Natural killer cell treated with Interleukin-12 subunit alpha and Interleukin-12 subunit beta and Interleukin-15 and Interleukin-18, amount 100 ng/mL, for 72 hours (primary cell): Measurements from ENCODE around the gene AGAP1. TPM values are rescaled to one million over a fixed set of nuclear protein-coding genes. Genes with fewer than 3 reads are reported as not detected.

Experiments used
- ATAC-seq, 2 donors: fragments of 150-1000 bp; cut with Tn5 transposase in 1 of 2; sonication (Bioruptor Pico), chemical (Tn5 transposase) in 1 of 2; 2 replicates each; pipeline ENCODE4 v1.10.0; 2021
- DNase-seq: peaks from one replicate; pipeline ENCODE4 v3.0.0; 2022; ENCODE audit warnings: low spot score
- H3K27ac Mint-ChIP-seq, 2 donors: 1 replicate in 1 of 2; 2 replicates in 1 of 2; pipeline ENCODE4 v1.8.0; 2022; ENCODE audit warnings: mixed read lengths in 2 of 2, mild to moderate bottlenecking in 1 of 2, moderate library complexity in 1 of 2
- H3K27me3 Mint-ChIP-seq, 2 donors: 1 replicate in 1 of 2; 2 replicates in 1 of 2; pipeline ENCODE4 v1.8.0; 2022; ENCODE audit warnings: mixed read lengths in 2 of 2
- H3K36me3 Mint-ChIP-seq: one replicate; pipeline ENCODE4 v1.8.0; 2022; ENCODE audit warnings: mixed read lengths
- H3K4me1 Mint-ChIP-seq, 2 donors: 1 replicate in 1 of 2; 2 replicates in 1 of 2; pipeline ENCODE4 v1.8.0; 2022; ENCODE audit warnings: low read depth in 2 of 2, mixed read lengths in 2 of 2, mild to moderate bottlenecking in 1 of 2
- H3K4me3 Mint-ChIP-seq: one replicate; pipeline ENCODE4 v1.8.0; 2022; ENCODE audit warnings: mixed read lengths
- H3K9me3 Mint-ChIP-seq: 2 replicates; pipeline ENCODE4 v1.8.0; 2022; ENCODE audit warnings: mixed read lengths
- total RNA-seq, 2 donors: library from RNA; stranded (reverse); gene quantifications; one replicate each; pipeline ENCODE4 v1.2.3, GENCODE V29; 2022

The AGAP1 gene
- total RNA-seq, 2 donors from 2014 or later: 5.2 to 7.4 TPM

- ATAC-seq (no peak), DNase-seq (no peak)
- Mint-ChIP-seq H3K4me3 (no peak overlapping the region), H3K27ac (no peak overlapping the region), H3K4me1 (no peaks in the 10 kb centered on the region), H3K27me3 (peaks cover 0 to 4% of the 10 kb centered on the region in 2 donors), H3K36me3 (no peaks in the 10 kb centered on the region), H3K9me3 (no peaks in the 10 kb centered on the region)
Observed at GRCh38 chr2:235901243-235901642, 407.4 kb downstream of the AGAP1 start.

- DNase-seq: no peak
- Mint-ChIP-seq H3K36me3 (no peaks in the 10 kb centered on the region), H3K27ac (no peak overlapping the region), H3K4me1 (no peaks in the 10 kb centered on the region), H3K27me3 (peaks cover 0 to 6% of the 10 kb centered on the region in 2 donors), H3K9me3 (no peaks in the 10 kb centered on the region), H3K4me3 (no peak overlapping the region)
- ATAC-seq: no peak
Observed at GRCh38 chr2:235903782-235904584, 410.1 kb downstream of the AGAP1 start.

- no peaks in the 10 kb centered on the region for H3K9me3 Mint-ChIP-seq
- DNase-seq (no peak), ATAC-seq (no peak)
- H3K36me3 Mint-ChIP-seq: no peaks in the 10 kb centered on the region
- no peak overlapping the region for H3K27ac Mint-ChIP-seq
- peaks cover 0 to 6% of the 10 kb centered on the region in 2 donors for H3K27me3 Mint-ChIP-seq
- H3K4me1 Mint-ChIP-seq: no peaks in the 10 kb centered on the region
- H3K4me3 Mint-ChIP-seq: no peak overlapping the region
Observed at GRCh38 chr2:235904585-235904931, 410.7 kb downstream of the AGAP1 start.

GRCh38 chr2:235908826-235909225 lies 415.0 kb downstream of the AGAP1 start:
- Mint-ChIP-seq H3K27me3 (peaks cover 0 to 2% of the 10 kb centered on the region in 2 donors), H3K4me3 (no peak overlapping the region), H3K27ac (no peak overlapping the region), H3K36me3 (no peaks in the 10 kb centered on the region), H3K4me1 (no peaks in the 10 kb centered on the region), H3K9me3 (no peaks in the 10 kb centered on the region)
- DNase-seq (no peak), ATAC-seq (no peak)

GRCh38 chr2:235909358-235909757 lies 415.5 kb downstream of the AGAP1 start:
- no peaks in the 10 kb centered on the region for H3K36me3 Mint-ChIP-seq
- ATAC-seq (no peak), DNase-seq (no peak)
- H3K9me3 Mint-ChIP-seq: no peaks in the 10 kb centered on the region
- H3K27me3 Mint-ChIP-seq: peaks cover 0 to 2% of the 10 kb centered on the region in 2 donors
- no peaks in the 10 kb centered on the region for H3K4me1 Mint-ChIP-seq
- H3K27ac Mint-ChIP-seq: no peak overlapping the region
- H3K4me3 Mint-ChIP-seq: no peak overlapping the region

GRCh38 chr2:235910067-235910466 lies 416.2 kb downstream of the AGAP1 start:
- no peaks in the 10 kb centered on the region for H3K36me3 Mint-ChIP-seq

GRCh38 chr2:235911125-235911524 lies 417.3 kb downstream of the AGAP1 start:
- H3K27ac Mint-ChIP-seq: no peak overlapping the region
- no peak for ATAC-seq
- DNase-seq: no peak
- no peaks in the 10 kb centered on the region for H3K9me3 Mint-ChIP-seq
- H3K27me3 Mint-ChIP-seq: peaks cover 0 to 2% of the 10 kb centered on the region in 2 donors
- H3K4me1 Mint-ChIP-seq: no peaks in the 10 kb centered on the region
- no peak overlapping the region for H3K4me3 Mint-ChIP-seq
- H3K36me3 Mint-ChIP-seq: no peaks in the 10 kb centered on the region

More at GRCh38 chr2:235910067-235910466, 416.2 kb downstream of the AGAP1 start:
- Mint-ChIP-seq H3K4me1 (no peaks in the 10 kb centered on the region), H3K4me3 (no peak overlapping the region), H3K27ac (no peak overlapping the region), H3K9me3 (no peaks in the 10 kb centered on the region), H3K27me3 (peaks cover 0 to 2% of the 10 kb centered on the region in 2 donors)
- no peak for DNase-seq
- ATAC-seq: no peak

- H3K4me3 Mint-ChIP-seq: no peak overlapping the region
- H3K27me3 Mint-ChIP-seq: peaks cover 0 to 2% of the 10 kb centered on the region in 2 donors
- no peaks in the 10 kb centered on the region for H3K36me3 Mint-ChIP-seq
- no peaks in the 10 kb centered on the region for H3K9me3 Mint-ChIP-seq
- ATAC-seq (no peak), DNase-seq (no peak)
- H3K4me1 Mint-ChIP-seq: no peaks in the 10 kb centered on the region
- H3K27ac Mint-ChIP-seq: no peak overlapping the region
Observed at GRCh38 chr2:235911633-235912233, 417.9 kb downstream of the AGAP1 start.

- no peak for ATAC-seq
- no peaks in the 10 kb centered on the region for H3K36me3 Mint-ChIP-seq
- no peak for DNase-seq
- no peak overlapping the region for H3K4me3 Mint-ChIP-seq
- H3K4me1 Mint-ChIP-seq: no peaks in the 10 kb centered on the region
- no peak overlapping the region for H3K27ac Mint-ChIP-seq
- H3K27me3 Mint-ChIP-seq: no peaks in the 10 kb centered on the region
- no peaks in the 10 kb centered on the region for H3K9me3 Mint-ChIP-seq
Observed at GRCh38 chr2:235914756-235915155, 420.9 kb downstream of the AGAP1 start.

- no peaks in the 10 kb centered on the region for H3K9me3 Mint-ChIP-seq
- DNase-seq: no peak
- H3K4me1 Mint-ChIP-seq: no peaks in the 10 kb centered on the region
- no peak overlapping the region for H3K27ac Mint-ChIP-seq
- H3K27me3 Mint-ChIP-seq: no peaks in the 10 kb centered on the region
- no peaks in the 10 kb centered on the region for H3K36me3 Mint-ChIP-seq
- no peak for ATAC-seq
- H3K4me3 Mint-ChIP-seq: no peak overlapping the region
Observed at GRCh38 chr2:235917506-235917905, 423.7 kb downstream of the AGAP1 start.

GRCh38 chr2:235918876-235919275 lies 425.0 kb downstream of the AGAP1 start:
- DNase-seq (no peak), ATAC-seq (no peak)
- no peak overlapping the region for H3K27ac Mint-ChIP-seq
- no peaks in the 10 kb centered on the region for H3K27me3 Mint-ChIP-seq
- H3K9me3 Mint-ChIP-seq: no peaks in the 10 kb centered on the region
- no peaks in the 10 kb centered on the region for H3K4me1 Mint-ChIP-seq
- H3K4me3 Mint-ChIP-seq: no peak overlapping the region
- H3K36me3 Mint-ChIP-seq: no peaks in the 10 kb centered on the region

- ATAC-seq: no peak
- Mint-ChIP-seq H3K9me3 (no peaks in the 10 kb centered on the region), H3K4me1 (no peaks in the 10 kb centered on the region), H3K4me3 (no peak overlapping the region), H3K36me3 (no peaks in the 10 kb centered on the region), H3K27ac (no peak overlapping the region), H3K27me3 (no peaks in the 10 kb centered on the region)
- no peak for DNase-seq
Observed at GRCh38 chr2:235920216-235920865, 426.5 kb downstream of the AGAP1 start.

GRCh38 chr2:235921508-235922191 lies 427.8 kb downstream of the AGAP1 start:
- H3K4me3 Mint-ChIP-seq: no peak overlapping the region
- no peak for DNase-seq
- H3K36me3 Mint-ChIP-seq: no peaks in the 10 kb centered on the region
- H3K27me3 Mint-ChIP-seq: no peaks in the 10 kb centered on the region
- H3K9me3 Mint-ChIP-seq: no peaks in the 10 kb centered on the region
- ATAC-seq: no peak
- no peaks in the 10 kb centered on the region for H3K4me1 Mint-ChIP-seq
- H3K27ac Mint-ChIP-seq: no peak overlapping the region

GRCh38 chr2:235922839-235923238 lies 429.0 kb downstream of the AGAP1 start:
- no peaks in the 10 kb centered on the region for H3K27me3 Mint-ChIP-seq
- H3K4me3 Mint-ChIP-seq: no peak overlapping the region
- H3K9me3 Mint-ChIP-seq: no peaks in the 10 kb centered on the region
- DNase-seq (no peak), ATAC-seq (no peak)
- no peaks in the 10 kb centered on the region for H3K36me3 Mint-ChIP-seq
- no peak overlapping the region for H3K27ac Mint-ChIP-seq
- H3K4me1 Mint-ChIP-seq: no peaks in the 10 kb centered on the region
